Neural crest cell (in vitro differentiated cells): ENCODE data around the gene PHC3. TPM values are rescaled to one million over a fixed set of nuclear protein-coding genes. Genes with fewer than 3 reads are reported as not detected.
"Not testable (repeated sequence)": the region's sequence is repeated elsewhere in the genome, so short reads cannot be mapped to it uniquely, and the experiment has no call there.

Experiments
- DNase-seq: peaks from one replicate; pipeline ENCODE4 v3.0.0; 2021; ENCODE audit warnings: low read depth, mixed read lengths, low spot score
- H3K27ac Mint-ChIP-seq: one replicate; pipeline ENCODE4 v1.8.0; 2021; ENCODE audit warnings: mild to moderate bottlenecking, mixed read lengths; ENCODE audit not compliant: unreplicated experiment
- H3K27me3 Mint-ChIP-seq: 2 replicates; pipeline ENCODE4 v1.8.0; 2021; ENCODE audit warnings: low read depth, mild to moderate bottlenecking, mixed read lengths
- H3K36me3 Mint-ChIP-seq: 2 replicates; pipeline ENCODE4 v1.8.0; 2021; ENCODE audit warnings: low read depth, mild to moderate bottlenecking, mixed read lengths
- H3K4me1 Mint-ChIP-seq: 2 replicates; pipeline ENCODE4 v1.8.0; 2021; ENCODE audit warnings: mixed read lengths
- H3K4me3 Mint-ChIP-seq: one replicate; pipeline ENCODE4 v1.8.0; 2021; ENCODE audit warnings: mild to moderate bottlenecking, mixed read lengths
- H3K9me3 Mint-ChIP-seq: 2 replicates; pipeline ENCODE4 v1.8.0; 2021; ENCODE audit warnings: mixed read lengths
- total RNA-seq: library from RNA; stranded (reverse); gene quantifications from 2 replicates; pipeline ENCODE4 v1.2.1, GENCODE V29; 2021
- TF ChIP-seq, protein P1 (sequence below): fragments of 200-600 bp; sonication (generic); conservative IDR thresholded peaks from 2 replicates; pipeline ENCODE4 v1.5.0; 2021; ENCODE audit warnings: antibody characterized with exemption, mild to moderate bottlenecking

Gene PHC3
- total RNA-seq, 1 donor from 2014 or later = 35.2 TPM

DNA sequence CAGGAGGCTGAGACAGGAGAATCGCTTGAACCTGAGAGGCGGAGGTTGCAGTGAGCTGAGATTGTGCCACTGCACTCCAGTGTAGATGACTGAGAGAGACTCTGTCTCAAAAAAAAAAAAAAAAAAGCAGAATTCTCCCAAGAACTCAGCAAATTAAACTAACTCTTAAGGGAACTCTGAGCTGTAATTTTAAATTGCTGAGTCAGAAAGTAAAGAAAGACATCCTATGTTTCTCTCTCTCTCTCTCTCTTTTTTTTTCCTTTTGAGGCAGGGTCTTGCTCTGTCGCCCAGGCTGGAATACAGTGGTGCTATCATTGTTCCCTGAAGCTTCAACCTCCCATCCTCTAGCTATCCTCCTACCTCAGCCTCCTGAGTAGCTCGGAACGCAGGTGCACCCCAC lies 20.0 kb upstream of the PHC3 start:
- TF ChIP-seq, protein P1, sequence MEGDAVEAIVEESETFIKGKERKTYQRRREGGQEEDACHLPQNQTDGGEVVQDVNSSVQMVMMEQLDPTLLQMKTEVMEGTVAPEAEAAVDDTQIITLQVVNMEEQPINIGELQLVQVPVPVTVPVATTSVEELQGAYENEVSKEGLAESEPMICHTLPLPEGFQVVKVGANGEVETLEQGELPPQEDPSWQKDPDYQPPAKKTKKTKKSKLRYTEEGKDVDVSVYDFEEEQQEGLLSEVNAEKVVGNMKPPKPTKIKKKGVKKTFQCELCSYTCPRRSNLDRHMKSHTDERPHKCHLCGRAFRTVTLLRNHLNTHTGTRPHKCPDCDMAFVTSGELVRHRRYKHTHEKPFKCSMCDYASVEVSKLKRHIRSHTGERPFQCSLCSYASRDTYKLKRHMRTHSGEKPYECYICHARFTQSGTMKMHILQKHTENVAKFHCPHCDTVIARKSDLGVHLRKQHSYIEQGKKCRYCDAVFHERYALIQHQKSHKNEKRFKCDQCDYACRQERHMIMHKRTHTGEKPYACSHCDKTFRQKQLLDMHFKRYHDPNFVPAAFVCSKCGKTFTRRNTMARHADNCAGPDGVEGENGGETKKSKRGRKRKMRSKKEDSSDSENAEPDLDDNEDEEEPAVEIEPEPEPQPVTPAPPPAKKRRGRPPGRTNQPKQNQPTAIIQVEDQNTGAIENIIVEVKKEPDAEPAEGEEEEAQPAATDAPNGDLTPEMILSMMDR = no peak
- Mint-ChIP-seq H3K36me3 (no peaks in the 10 kb centered on the region), H3K9me3 (no peaks in the 10 kb centered on the region), H3K4me1 (peaks cover 27% of the 10 kb centered on the region), H3K27me3 (peaks cover 2% of the 10 kb centered on the region), H3K4me3 (no peak overlapping the region), H3K27ac (no peak overlapping the region)
- no peak for DNase-seq

DNA sequence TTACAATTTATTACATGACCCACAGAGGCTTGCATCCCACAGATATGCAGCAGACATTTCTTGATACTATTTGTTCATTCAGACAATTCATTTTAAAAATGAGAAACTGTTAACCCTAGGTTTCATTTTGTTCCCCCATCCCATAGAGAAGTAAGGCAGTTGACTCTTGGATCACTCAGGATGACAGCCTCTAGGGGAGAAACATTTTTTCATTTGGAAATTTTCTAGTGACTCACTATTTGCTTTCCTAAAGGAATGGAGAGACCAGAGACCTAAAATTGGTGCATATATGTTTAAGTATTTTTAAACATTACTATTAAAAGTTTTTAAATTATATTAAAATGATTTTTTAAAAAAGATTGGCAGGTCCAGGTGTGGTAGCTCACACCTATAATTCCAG lies 19.5 kb upstream of the PHC3 start:
- H3K36me3 Mint-ChIP-seq = no peaks in the 10 kb centered on the region
- H3K9me3 Mint-ChIP-seq = no peaks in the 10 kb centered on the region
- TF ChIP-seq, protein P1 = no peak
- DNase-seq = no peak
- H3K27me3 Mint-ChIP-seq = peaks cover 2% of the 10 kb centered on the region
- peaks cover 27% of the 10 kb centered on the region for H3K4me1 Mint-ChIP-seq
- no peak overlapping the region for H3K4me3 Mint-ChIP-seq
- no peak overlapping the region for H3K27ac Mint-ChIP-seq

DNA sequence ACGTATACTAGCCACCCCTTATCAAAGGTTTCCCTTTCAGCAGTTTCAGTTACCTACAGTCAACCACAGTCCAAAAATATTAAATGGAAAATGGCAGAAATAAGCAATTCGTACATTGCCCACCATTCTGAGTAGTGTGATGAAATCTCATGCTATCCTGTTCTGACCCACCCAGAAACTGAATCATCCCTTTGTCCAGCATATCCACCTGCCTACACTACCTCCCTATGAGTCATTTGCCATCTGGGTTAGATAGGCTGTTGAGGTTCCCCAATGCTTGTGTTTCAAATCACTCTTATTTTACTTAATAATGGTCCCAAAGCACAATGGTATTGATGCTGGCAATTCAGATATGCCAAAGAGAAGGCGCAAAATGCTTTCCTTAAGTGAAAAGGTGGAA lies 15.3 kb upstream of the PHC3 start:
- Mint-ChIP-seq H3K9me3 (no peaks in the 10 kb centered on the region), H3K27ac (no peak overlapping the region), H3K27me3 (peaks cover 2% of the 10 kb centered on the region), H3K4me3 (no peak overlapping the region), H3K36me3 (no peaks in the 10 kb centered on the region), H3K4me1 (peaks cover 10% of the 10 kb centered on the region)
- TF ChIP-seq, protein P1 = no peak
- no peak for DNase-seq

DNA sequence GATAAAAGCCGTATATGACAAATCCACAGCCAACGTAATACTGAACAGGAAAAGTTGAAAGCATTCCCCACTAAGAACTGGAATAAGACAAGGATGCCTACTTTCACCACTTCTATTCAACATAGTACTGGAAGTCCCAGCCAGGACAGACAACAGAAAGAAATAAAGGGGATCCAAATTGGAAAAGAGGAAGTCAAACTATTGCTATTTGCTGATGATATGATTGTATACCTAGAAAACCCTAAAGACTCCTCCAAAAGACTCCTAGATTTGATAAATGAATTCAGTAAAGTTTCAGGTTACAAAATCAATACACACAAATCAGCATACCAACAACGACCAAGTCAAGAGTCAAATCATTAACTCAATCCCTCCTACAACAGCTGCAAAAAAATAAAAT lies 14.2 kb upstream of the PHC3 start:
- not testable (repeated sequence) for H3K27ac Mint-ChIP-seq, DNase-seq, H3K4me3 Mint-ChIP-seq, H3K4me1 Mint-ChIP-seq, H3K27me3 Mint-ChIP-seq, H3K9me3 Mint-ChIP-seq, H3K36me3 Mint-ChIP-seq

DNA sequence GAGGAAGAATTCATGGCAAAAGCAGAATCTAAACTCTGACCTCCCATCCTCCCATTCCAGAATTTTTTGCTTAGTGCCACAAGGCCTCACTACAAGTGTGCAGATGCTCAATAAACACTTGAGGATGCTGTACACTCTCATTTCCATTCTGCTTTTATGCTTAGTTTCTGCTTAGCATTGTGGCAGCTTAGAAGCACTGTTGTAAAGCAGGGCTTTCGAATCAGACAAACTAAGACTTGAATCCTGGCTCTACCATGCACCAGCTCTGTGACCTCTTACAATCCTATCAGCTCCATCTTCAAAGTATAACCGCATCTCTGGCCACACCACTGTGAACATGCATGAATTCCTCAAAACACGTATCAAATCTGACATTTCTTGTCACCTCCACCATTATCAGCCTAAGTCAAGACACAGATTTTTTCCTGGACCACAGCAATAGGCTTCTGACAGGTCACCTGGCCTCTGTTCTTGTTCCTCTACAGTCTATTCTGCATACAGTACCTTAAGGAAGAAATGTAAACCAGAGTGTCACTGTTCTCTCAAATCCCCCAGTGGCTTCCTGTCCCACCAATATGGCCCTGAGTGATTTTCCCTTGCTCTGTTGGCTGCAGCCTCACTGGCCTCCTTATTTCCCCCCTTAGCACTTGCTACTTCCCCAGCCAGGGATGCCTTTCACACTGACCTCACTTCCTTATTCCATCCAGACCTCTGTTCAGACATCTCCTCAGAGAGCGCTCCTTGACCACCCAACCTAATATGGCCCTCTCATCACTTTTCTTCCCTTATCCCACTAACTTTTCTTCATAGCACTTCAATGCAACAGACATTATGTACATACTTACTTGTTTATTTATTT lies 8.1 kb upstream of the PHC3 start:
- TF ChIP-seq, protein P1 = no peak
- H3K9me3 Mint-ChIP-seq = no peaks in the 10 kb centered on the region
- no peak for DNase-seq
- H3K4me3 Mint-ChIP-seq = no peak overlapping the region
- H3K36me3 Mint-ChIP-seq = no peaks in the 10 kb centered on the region
- no peaks in the 10 kb centered on the region for H3K27me3 Mint-ChIP-seq
- H3K4me1 Mint-ChIP-seq = peaks cover 8% of the 10 kb centered on the region
- H3K27ac Mint-ChIP-seq = no peak overlapping the region
